T-helper 2 cell treated with Interferon-gamma antibody and Interleukin-4, amounts not matched to agents 100 ng/mL and 5 ng/mL, for 36 hours (primary cell): ENCODE data around the gene IPCEF1. TPM values are rescaled to one million over a fixed set of nuclear protein-coding genes. Genes with fewer than 3 reads are reported as not detected.
"Not testable (repeated sequence)": the region's sequence is repeated elsewhere in the genome, so short reads cannot be mapped to it uniquely, and the experiment has no call there.

Source experiments
- intact Hi-C: fragments of 100-400 bp; cut with micrococcal nuclease; formaldehyde crosslinking; loops from one replicate; pipeline ENCODE4 v1.15.1; 2023
- total RNA-seq: library from RNA; stranded (reverse); gene quantifications from 2 replicates; pipeline ENCODE4 v1.2.3, GENCODE V29; 2022

Gene IPCEF1
- total RNA-seq, 1 donor from 2014 or later, result 10.2 TPM

GRCh38 chr6:154337406-154338005 lies 19.1 kb downstream of the IPCEF1 start:
- intact Hi-C loops, result no loop called here

- intact Hi-C loops, result not testable (repeated sequence)
Measured at GRCh38 chr6:154334147-154334546, 22.5 kb downstream of the IPCEF1 start.

- intact Hi-C loops, result no loop called here
Measured at GRCh38 chr6:154331750-154332149, 24.9 kb downstream of the IPCEF1 start.

- intact Hi-C loops, result no loop called here
Measured at GRCh38 chr6:154329350-154330170, 27.0 kb downstream of the IPCEF1 start.

- intact Hi-C loops, result not testable (repeated sequence)
Measured at GRCh38 chr6:154327313-154327712, 29.3 kb downstream of the IPCEF1 start.

GRCh38 chr6:154325142-154325541 lies 31.5 kb downstream of the IPCEF1 start:
- intact Hi-C loops, result no loop called here

- intact Hi-C loops, result no loop called here
Measured at GRCh38 chr6:154320181-154320580, 36.4 kb downstream of the IPCEF1 start.

- intact Hi-C loops, result no loop called here
Measured at GRCh38 chr6:154319231-154319858, 37.3 kb downstream of the IPCEF1 start.

GRCh38 chr6:154318721-154319120 lies 37.9 kb downstream of the IPCEF1 start:
- intact Hi-C loops, result no loop called here

GRCh38 chr6:154316131-154316530 lies 40.5 kb downstream of the IPCEF1 start:
- intact Hi-C loops, result no loop called here

- intact Hi-C loops, result no loop called here
Measured at GRCh38 chr6:154314084-154314483, 42.5 kb downstream of the IPCEF1 start.

GRCh38 chr6:154308986-154309385 lies 47.6 kb downstream of the IPCEF1 start:
- intact Hi-C loops, result no loop called here

GRCh38 chr6:154307696-154308425 lies 48.7 kb downstream of the IPCEF1 start:
- intact Hi-C loops, result no loop called here

- intact Hi-C loops, result not testable (repeated sequence)
Measured at GRCh38 chr6:154307147-154307546, 49.5 kb downstream of the IPCEF1 start.

- intact Hi-C loops, result no loop called here
Measured at GRCh38 chr6:154306696-154307095, 49.9 kb downstream of the IPCEF1 start.

GRCh38 chr6:154304191-154304590 lies 52.4 kb downstream of the IPCEF1 start:
- intact Hi-C loops, result no loop called here

GRCh38 chr6:154303642-154304041 lies 53.0 kb downstream of the IPCEF1 start:
- intact Hi-C loops, result not testable (repeated sequence)

GRCh38 chr6:154301839-154302752 lies 54.5 kb downstream of the IPCEF1 start:
- intact Hi-C loops, result no loop called here

GRCh38 chr6:154301086-154301625 lies 55.4 kb downstream of the IPCEF1 start:
- intact Hi-C loops, result no loop called here

GRCh38 chr6:154298297-154298696 lies 58.3 kb downstream of the IPCEF1 start:
- intact Hi-C loops, result no loop called here
